Suprapubic skin (tissue), 3 donors: ENCODE results near the gene ASTN2.

Experiments used
- CTCF ChIP-seq, 2 donors: fragments of 200-600 bp in 1 of 2; fragments of 450-650 bp in 1 of 2; sonication (generic) in 1 of 2; IDR thresholded peaks; one replicate each; pipeline ENCODE4 v1.5.1; 2016 to 2019; ENCODE audit warnings: antibody characterized with exemption in 2 of 2, mild to moderate bottlenecking in 1 of 2, moderate library complexity in 1 of 2
- POLR2AphosphoS5 ChIP-seq, 3 donors: sonication (generic); formaldehyde crosslinking; IDR thresholded peaks; one replicate each; pipeline ENCODE4 v1.6.1; 2017; ENCODE audit warnings: antibody characterized with exemption in 3 of 3

- TF ChIP-seq CTCF (IDR thresholded peaks at IDR 0.05), result no peak
- no peak for TF ChIP-seq POLR2AphosphoS5 (IDR thresholded peaks at IDR 0.05)
These were observed 439.7 kb downstream of the ASTN2 start for GRCh38 chr9:116975126-116975525.
